G401 (cell line): ENCODE results near the gene UNC13A. TPM values are rescaled to one million over a fixed set of nuclear protein-coding genes. Genes with fewer than 3 reads are reported as not detected.
"Not testable (repeated sequence)": the region's sequence is repeated elsewhere in the genome, so short reads cannot be mapped to it uniquely, and the experiment has no call there.

Experiments used
- DNase-seq: peaks from one replicate; pipeline ENCODE4 v3.0.0-alpha.2; 2015; ENCODE audit warnings: low spot score
- in situ Hi-C: cut with HindIII; loops from 2 replicates; pipeline ENCODE4 v1.10.0; 2016; ENCODE audit warnings: low sequenced_read_pairs, mixed read lengths
- total RNA-seq: library from RNA; depleted of rRNA; stranded (reverse); fragments of >200 nt; shearing (Covaris generic); gene quantifications from 2 replicates; pipeline ENCODE4 v1.2.3, GENCODE V29; 2014; rRNA removed

Gene UNC13A
- total RNA-seq, 1 experiment from 2014 or later = 11.4 TPM

DNA sequence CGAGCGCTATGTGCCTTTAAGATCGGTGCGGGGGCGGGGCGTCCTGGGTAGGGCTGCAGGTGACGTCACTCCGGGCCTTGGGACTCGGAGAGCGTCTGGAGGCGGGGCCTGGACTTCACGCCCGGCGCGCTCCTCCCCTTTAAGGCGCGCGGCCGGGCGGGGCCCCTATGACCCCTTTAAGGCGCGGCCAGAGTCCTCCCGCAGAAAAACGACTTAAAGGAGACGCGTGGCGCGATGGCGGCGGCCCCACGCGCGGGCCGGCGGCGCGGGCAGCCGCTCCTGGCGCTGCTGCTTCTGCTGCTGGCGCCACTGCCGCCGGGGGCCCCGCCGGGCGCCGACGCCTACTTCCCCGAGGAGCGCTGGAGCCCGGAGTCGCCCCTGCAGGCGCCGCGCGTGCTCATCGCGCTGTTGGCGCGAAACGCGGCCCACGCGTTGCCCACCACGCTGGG is 132.7 kb downstream of the UNC13A start, which contains the start of gene COLGALT1:
COLGALT1 (plus strand) TSS at position 170 of the 449 bp plus-strand sequence; CDS start at position 235, 65 bp downstream.
- peak; percentile 99 for DNase-seq
- in situ Hi-C loops = no loop called here

DNA sequence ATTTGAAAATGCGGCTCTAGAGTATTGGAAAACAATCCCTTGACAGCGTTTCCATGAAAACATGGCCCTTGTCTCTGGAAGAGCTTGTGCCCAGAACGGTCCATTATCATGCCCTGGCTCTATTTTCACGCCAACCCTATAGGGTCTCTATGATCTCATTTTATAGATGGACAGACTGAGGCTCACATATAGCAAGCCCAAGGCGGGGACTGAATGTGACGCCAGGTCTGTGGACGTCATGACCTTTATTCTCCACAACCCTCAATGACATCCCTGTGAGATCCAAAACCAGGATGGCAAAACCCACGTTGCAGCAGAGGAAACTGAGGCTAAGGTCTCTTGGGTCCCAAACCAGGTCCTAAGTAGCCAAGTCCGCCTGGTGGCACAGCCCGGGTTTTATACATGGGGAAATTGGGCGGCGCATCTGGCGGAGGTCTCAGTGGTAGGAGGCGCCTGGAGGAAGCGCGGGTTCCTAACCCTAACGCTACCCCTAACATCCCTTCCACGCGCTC is 133.1 kb downstream of the UNC13A start:
- in situ Hi-C loops = no loop called here
- DNase-seq = no peak

DNA sequence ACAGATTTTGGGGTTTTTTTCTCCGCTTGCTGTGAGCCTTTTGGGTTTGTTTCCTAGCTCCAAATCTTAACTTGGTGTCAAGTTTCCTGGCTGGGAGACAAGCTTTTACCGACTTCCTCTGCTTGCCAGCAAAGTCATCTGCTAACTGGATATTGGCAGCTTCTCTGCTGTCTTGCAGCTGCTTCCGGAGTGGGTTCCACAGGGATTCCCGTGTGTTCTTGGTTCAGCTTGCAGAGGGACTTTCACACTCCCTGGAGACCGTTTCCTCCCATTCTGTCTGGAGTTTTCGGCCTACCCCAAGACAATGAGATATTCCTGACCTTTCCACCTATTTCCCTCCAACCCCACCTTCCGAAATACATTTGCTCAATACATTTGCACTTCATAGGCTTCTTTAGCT is 134.9 kb downstream of the UNC13A start:
- DNase-seq = peak; percentile 23
- in situ Hi-C loops = no loop called here

DNA sequence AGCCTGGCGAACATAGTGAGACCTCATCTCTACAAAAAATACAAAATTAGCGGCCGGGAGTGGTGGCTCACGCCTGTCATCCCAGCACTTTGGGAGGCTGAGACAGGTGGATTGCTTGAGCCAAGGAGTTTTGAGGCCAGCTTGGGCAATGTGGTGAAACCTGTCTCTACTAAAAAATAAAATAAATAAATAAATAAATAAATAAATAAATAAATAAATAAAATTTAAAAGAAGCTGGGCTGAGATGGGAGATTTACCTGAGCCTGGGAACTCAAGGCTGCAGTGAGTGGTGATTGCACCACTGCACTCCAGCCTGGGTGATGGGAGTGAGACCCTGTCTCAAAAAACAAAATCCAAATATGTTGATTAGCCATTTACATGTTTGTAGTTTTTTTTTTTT is 135.4 kb downstream of the UNC13A start:
- in situ Hi-C loops, DNase-seq: not testable (repeated sequence)

Other genes with a start within 250 kb of the UNC13A start
- 0.49 and 1.6 TPM in 2 replicates for gene TMEM221, start 239.7 kb downstream of the UNC13A start, total RNA-seq
- not detected in 2 replicates for gene NXNL1, start 227.4 kb downstream of the UNC13A start, total RNA-seq
- 9.5 and 10.3 TPM in 2 replicates for gene SLC27A1, start 217.8 kb downstream of the UNC13A start, total RNA-seq
- 111 and 141 TPM in 2 replicates for gene PGLS, start 176.7 kb downstream of the UNC13A start, total RNA-seq
- gene COLGALT1, start 132.7 kb downstream of the UNC13A start, total RNA-seq = 73.2 and 75.4 TPM in 2 replicates
- 41.7 and 48.4 TPM in 2 replicates for gene MAP1S, start 31.1 kb upstream of the UNC13A start, total RNA-seq
- 4.9 and 9.3 TPM in 2 replicates for gene FCHO1, start 63.1 kb upstream of the UNC13A start, total RNA-seq
- gene B3GNT3, start 106.8 kb upstream of the UNC13A start, total RNA-seq = not detected in 2 replicates
- gene INSL3, start 133.2 kb upstream of the UNC13A start, total RNA-seq = not detected in 2 replicates
- gene JAK3, start 159.6 kb upstream of the UNC13A start, total RNA-seq = 3.2 and 4.6 TPM in 2 replicates
- gene RPL18A, start 171.6 kb upstream of the UNC13A start, total RNA-seq = 1,064 and 1,396 TPM in 2 replicates
- gene SLC5A5, start 183.6 kb upstream of the UNC13A start, total RNA-seq = 3.2 and 6.5 TPM in 2 replicates
- gene CCDC124, start 244.7 kb upstream of the UNC13A start, total RNA-seq = 181 and 230 TPM in 2 replicates